HUES48 (cell line): Measurements from ENCODE around the gene SOBP.

Source experiments
- H3K27ac ChIP-seq: one replicate; pipeline ENCODE4 v1.7.0; 2013; ENCODE audit warnings: low read depth, low read length, inconsistent platforms
- H3K27me3 ChIP-seq: 2 replicates; pipeline ENCODE4 v1.6.1; 2013; ENCODE audit warnings: mild to moderate bottlenecking, low read length; ENCODE audit not compliant: control insufficient read depth, insufficient read depth
- H3K36me3 ChIP-seq: 2 replicates; pipeline ENCODE4 v1.6.1; 2013; ENCODE audit warnings: low read length; ENCODE audit not compliant: control insufficient read depth, insufficient read depth
- H3K4me1 ChIP-seq: 2 replicates; pipeline ENCODE4 v1.6.1; 2013; ENCODE audit warnings: mild to moderate bottlenecking, low read length; ENCODE audit not compliant: control insufficient read depth, insufficient read depth
- H3K4me3 ChIP-seq: 2 replicates; pipeline ENCODE4 v1.5.1; 2013; ENCODE audit warnings: mild to moderate bottlenecking, low read depth, low read length
- H3K9ac ChIP-seq: 2 replicates; pipeline ENCODE4 v1.6.1; 2013; ENCODE audit warnings: mild to moderate bottlenecking, low read depth, low read length, moderate library complexity
- H3K9me3 ChIP-seq: 2 replicates; pipeline ENCODE4 v1.6.1; 2013; ENCODE audit warnings: low read length; ENCODE audit not compliant: control insufficient read depth, insufficient read depth

SOBP gene

GRCh38 chr6:107602321-107603005, 112.5 kb downstream of the SOBP start:
- no peaks in the 10 kb centered on the region for H3K36me3 ChIP-seq
- no peak overlapping the region for H3K4me3 ChIP-seq
- H3K9me3 ChIP-seq, result no peaks in the 10 kb centered on the region
- no peaks in the 10 kb centered on the region for H3K27me3 ChIP-seq
- H3K27ac ChIP-seq, result no peak overlapping the region
- no peak overlapping the region for H3K9ac ChIP-seq
- peaks cover 57% of the 10 kb centered on the region for H3K4me1 ChIP-seq

GRCh38 chr6:107603006-107603370, 113.1 kb downstream of the SOBP start:
- Histone ChIP-seq H3K4me3 (no peak overlapping the region), H3K36me3 (no peaks in the 10 kb centered on the region), H3K9me3 (no peaks in the 10 kb centered on the region), H3K27ac (no peak overlapping the region), H3K4me1 (peaks cover 57% of the 10 kb centered on the region), H3K27me3 (no peaks in the 10 kb centered on the region), H3K9ac (no peak overlapping the region)

- peaks cover 56% of the 10 kb centered on the region for H3K4me1 ChIP-seq
- no peaks in the 10 kb centered on the region for H3K27me3 ChIP-seq
- H3K36me3 ChIP-seq, result no peaks in the 10 kb centered on the region
- H3K27ac ChIP-seq, result no peak overlapping the region
- no peak overlapping the region for H3K4me3 ChIP-seq
- H3K9ac ChIP-seq, result no peak overlapping the region
- H3K9me3 ChIP-seq, result no peaks in the 10 kb centered on the region
These were observed 114.6 kb downstream of the SOBP start for GRCh38 chr6:107604549-107604948.

GRCh38 chr6:107606407-107606806, 116.5 kb downstream of the SOBP start:
- peaks cover 54% of the 10 kb centered on the region for H3K4me1 ChIP-seq
- no peak overlapping the region for H3K9ac ChIP-seq
- no peak overlapping the region for H3K4me3 ChIP-seq
- no peaks in the 10 kb centered on the region for H3K9me3 ChIP-seq
- H3K36me3 ChIP-seq, result no peaks in the 10 kb centered on the region
- H3K27me3 ChIP-seq, result no peaks in the 10 kb centered on the region
- H3K27ac ChIP-seq, result peak overlapping the region; percentile 64

GRCh38 chr6:107607116-107607515, 117.2 kb downstream of the SOBP start:
- no peaks in the 10 kb centered on the region for H3K27me3 ChIP-seq
- peaks cover 54% of the 10 kb centered on the region for H3K4me1 ChIP-seq
- no peaks in the 10 kb centered on the region for H3K9me3 ChIP-seq
- no peak overlapping the region for H3K9ac ChIP-seq
- H3K27ac ChIP-seq, result peak overlapping the region; percentile 64
- no peaks in the 10 kb centered on the region for H3K36me3 ChIP-seq
- H3K4me3 ChIP-seq, result no peak overlapping the region

GRCh38 chr6:107611094-107611810, 121.3 kb downstream of the SOBP start:
- Histone ChIP-seq H3K9me3 (no peaks in the 10 kb centered on the region), H3K27me3 (no peaks in the 10 kb centered on the region)

GRCh38 chr6:107612762-107613415, 123.0 kb downstream of the SOBP start:
- Histone ChIP-seq H3K36me3 (no peaks in the 10 kb centered on the region), H3K4me1 (peaks cover 54% of the 10 kb centered on the region), H3K4me3 (no peak overlapping the region), H3K9ac (no peak overlapping the region), H3K27me3 (no peaks in the 10 kb centered on the region), H3K27ac (no peak overlapping the region), H3K9me3 (no peaks in the 10 kb centered on the region)

More at GRCh38 chr6:107611094-107611810, 121.3 kb downstream of the SOBP start:
- H3K36me3 ChIP-seq, result no peaks in the 10 kb centered on the region
- H3K4me3 ChIP-seq, result no peak overlapping the region
- H3K4me1 ChIP-seq, result peaks cover 49% of the 10 kb centered on the region
- peak overlapping the region; percentile 75 for H3K27ac ChIP-seq
- H3K9ac ChIP-seq, result no peak overlapping the region

- no peaks in the 10 kb centered on the region for H3K36me3 ChIP-seq
- no peaks in the 10 kb centered on the region for H3K9me3 ChIP-seq
- H3K4me3 ChIP-seq, result no peak overlapping the region
- H3K27me3 ChIP-seq, result no peaks in the 10 kb centered on the region
- peaks cover 62% of the 10 kb centered on the region for H3K4me1 ChIP-seq
- no peak overlapping the region for H3K27ac ChIP-seq
- no peak overlapping the region for H3K9ac ChIP-seq
These were observed 123.9 kb downstream of the SOBP start for GRCh38 chr6:107613651-107614379.

- Histone ChIP-seq H3K9me3 (no peaks in the 10 kb centered on the region), H3K36me3 (no peaks in the 10 kb centered on the region), H3K27me3 (no peaks in the 10 kb centered on the region), H3K27ac (no peak overlapping the region), H3K4me1 (peaks cover 65% of the 10 kb centered on the region), H3K4me3 (no peak overlapping the region), H3K9ac (no peak overlapping the region)
These were observed 124.9 kb downstream of the SOBP start for GRCh38 chr6:107614828-107615227.

GRCh38 chr6:107616775-107617174, 126.9 kb downstream of the SOBP start:
- Histone ChIP-seq H3K36me3 (no peaks in the 10 kb centered on the region), H3K4me1 (peaks cover 61% of the 10 kb centered on the region), H3K27ac (peak overlapping the region; percentile 46), H3K27me3 (no peaks in the 10 kb centered on the region), H3K9me3 (no peaks in the 10 kb centered on the region), H3K9ac (no peak overlapping the region), H3K4me3 (peak overlapping the region; percentile 13; the same call in 1 of the 2 replicates)
